Stimulated activated CD4-positive, alpha-beta T cell treated with anti-CD3 and anti-CD28 coated beads, Interleukin-12 subunit alpha, Interleukin-12 subunit beta, amount 100 ng/mL, for 24 hours (primary cell): ENCODE data around the gene INKA2.

Experiments
- DNase-seq, 2 experiments: peaks; one replicate each; pipeline ENCODE4 v3.0.0-alpha.2; 2020; ENCODE audit warnings: low read depth in 2 of 2

The INKA2 gene

DNA sequence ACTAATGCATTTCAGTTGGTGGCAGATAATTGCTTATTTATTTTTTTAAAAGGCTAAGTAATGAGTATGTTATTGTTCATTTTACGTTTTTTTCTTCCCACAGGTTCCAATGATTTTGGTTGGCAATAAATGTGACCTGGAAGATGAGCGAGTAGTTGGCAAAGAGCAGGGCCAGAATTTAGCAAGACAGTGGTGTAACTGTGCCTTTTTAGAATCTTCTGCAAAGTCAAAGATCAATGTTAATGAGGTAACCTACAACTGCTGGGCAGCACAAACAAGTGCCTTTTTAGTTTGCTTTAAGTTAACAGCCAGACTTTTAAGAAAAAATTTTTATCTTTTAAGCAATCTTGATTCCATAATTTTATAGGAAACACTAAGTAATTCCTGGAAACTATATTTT is 35.0 kb downstream of the INKA2 start:
- DNase-seq: no peak

DNA sequence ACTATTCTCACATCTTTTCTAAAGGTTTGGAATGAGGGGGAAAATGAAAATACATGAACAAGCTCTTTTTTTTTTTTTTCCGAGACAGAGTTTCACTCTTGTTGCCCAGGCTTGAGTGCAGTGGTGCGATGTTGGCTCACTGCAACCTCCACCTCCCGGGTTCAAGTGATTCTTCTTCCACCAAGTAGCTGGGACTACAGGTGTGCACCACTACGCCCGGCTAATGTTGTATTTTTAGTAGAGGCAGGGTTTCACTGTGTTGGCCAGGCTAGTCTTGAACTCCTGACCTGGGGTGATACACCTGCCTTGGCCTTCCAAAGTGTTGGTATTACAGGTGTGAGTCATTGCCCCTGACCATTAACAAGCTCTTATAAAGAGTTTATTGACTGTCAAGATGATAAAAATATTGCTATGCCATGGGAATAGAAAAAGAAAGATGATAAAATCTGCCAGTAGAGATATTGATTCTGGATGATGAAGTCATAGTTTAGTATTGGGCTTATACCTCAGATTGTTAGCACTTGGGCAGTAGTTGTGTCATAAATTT is 36.6 kb downstream of the INKA2 start:
- DNase-seq: no peak

DNA sequence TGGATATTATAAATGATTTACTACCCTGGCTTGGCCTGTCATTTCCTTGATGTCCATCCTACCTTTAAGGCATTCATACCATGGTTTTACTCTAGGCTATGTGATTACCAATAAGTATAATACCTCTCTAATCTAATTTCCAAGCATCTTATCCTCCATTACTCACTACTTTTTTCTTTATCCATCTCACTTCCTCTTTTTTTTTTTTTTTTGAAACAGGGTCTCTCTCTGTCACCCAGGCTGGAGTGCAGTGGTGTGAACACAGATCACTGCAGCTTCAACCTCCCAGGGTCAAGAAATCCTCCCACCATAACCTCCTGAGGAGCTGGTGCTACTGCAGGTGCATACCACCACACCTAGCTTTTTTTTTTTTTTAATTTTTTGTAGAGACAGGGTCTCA is 39.9 kb downstream of the INKA2 start:
- DNase-seq: no peak

DNA sequence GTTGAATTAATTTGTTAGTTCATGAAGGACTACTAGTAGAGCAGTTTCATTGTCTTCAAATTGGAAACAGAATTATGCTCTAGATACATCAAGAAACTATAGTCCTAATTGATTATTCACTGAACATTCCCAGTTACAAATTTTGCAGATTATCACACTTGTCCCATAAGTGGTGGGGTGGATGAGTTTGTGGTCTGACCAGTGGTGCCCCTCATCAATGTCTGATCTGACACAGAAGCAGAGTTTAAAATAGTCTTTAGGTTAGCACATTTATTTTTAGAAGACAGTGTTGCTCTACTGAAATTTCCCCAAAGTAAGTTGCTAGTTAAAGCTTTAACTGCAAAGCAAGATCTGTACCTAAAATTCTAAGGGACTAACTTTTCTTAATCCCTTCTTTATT is 42.9 kb downstream of the INKA2 start:
- no peak for DNase-seq

DNA sequence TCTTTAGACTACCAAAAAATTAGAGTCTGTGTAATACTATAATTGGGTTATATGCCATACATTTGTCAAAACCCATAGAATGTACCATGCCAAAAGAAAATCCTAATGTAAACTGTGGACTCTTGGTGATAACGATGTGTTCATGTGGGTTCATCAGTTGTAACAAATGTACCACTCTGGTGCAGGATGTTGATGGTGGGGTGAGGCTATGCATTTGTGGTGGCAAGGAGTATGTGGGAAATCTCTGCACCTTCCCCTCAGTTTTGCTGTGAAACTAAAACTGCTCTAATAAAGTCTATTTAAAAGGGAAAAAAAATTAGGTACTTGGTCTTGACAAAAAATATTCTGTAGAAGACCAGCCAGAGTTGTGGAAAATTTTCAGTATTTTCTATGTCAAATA is 43.4 kb downstream of the INKA2 start:
- DNase-seq: no peak

DNA sequence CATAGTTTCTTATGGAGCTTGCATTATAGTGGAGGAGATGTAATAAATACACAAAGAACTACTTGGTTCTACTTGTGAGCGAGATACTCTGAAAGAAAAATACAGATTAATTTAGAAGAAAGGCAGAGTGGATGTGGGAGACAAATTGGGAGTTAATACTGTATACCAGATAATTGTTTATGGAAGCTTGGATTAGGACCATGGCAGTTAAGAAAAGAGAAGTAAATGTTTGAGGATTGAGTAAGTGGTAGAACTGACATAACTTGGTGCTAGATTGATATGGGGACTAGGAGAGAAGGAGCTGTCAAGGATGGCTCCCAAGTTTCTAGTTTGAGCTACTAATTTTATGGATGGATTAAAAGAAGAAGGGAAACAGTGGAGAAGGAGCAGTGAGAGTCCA is 47.3 kb downstream of the INKA2 start:
- DNase-seq: no peak

DNA sequence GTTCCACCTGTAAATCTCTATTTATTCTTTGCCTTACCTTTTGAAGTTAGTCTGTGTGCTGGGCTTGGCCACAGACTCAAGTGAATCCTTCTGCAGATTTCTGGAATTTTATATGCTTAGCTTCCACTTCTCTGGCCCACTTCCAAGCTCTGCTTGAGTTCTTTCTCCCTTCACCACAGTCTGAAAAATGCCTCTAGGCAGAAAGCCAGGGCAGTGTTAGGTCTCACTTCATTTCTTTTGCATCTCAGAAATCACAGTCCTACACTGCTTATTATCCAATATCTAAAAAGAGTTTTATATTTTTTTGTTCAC is 48.9 kb downstream of the INKA2 start:
- DNase-seq: no peak
